HepG2 (cell line): ENCODE results near the gene AKAP9. TPM values are rescaled to one million over a fixed set of nuclear protein-coding genes. Genes with fewer than 3 reads are reported as not detected.

ENCODE experiments used
- HHEX ChIP-seq: IDR thresholded peaks from 2 replicates; pipeline ENCODE4 v1.6.1; 2016; ENCODE audit warnings: control low read depth
- SAP130 ChIP-seq: IDR thresholded peaks from 2 replicates; pipeline ENCODE4 v1.6.1; 2016; ENCODE audit warnings: low read depth
- SPEN ChIP-seq: sonication (generic); formaldehyde crosslinking; IDR thresholded peaks from 2 replicates; pipeline ENCODE4 v1.5.1; 2020; ENCODE audit warnings: low read depth, mild to moderate bottlenecking, missing genetic modification reagents
- ZNF253 ChIP-seq: sonication (generic); formaldehyde crosslinking; IDR thresholded peaks from 2 replicates; pipeline ENCODE4 v1.8.0; 2022; ENCODE audit warnings: mild to moderate bottlenecking, missing genetic modification reagents, borderline replicate concordance
- ZNF333 ChIP-seq: sonication (generic); formaldehyde crosslinking; IDR thresholded peaks from 2 replicates; pipeline ENCODE4 v1.4.0; 2020; ENCODE audit warnings: mild to moderate bottlenecking, missing genetic modification reagents, borderline replicate concordance
- ZNF44 ChIP-seq: sonication (generic); formaldehyde crosslinking; IDR thresholded peaks from 2 replicates; pipeline ENCODE4 v1.5.1; 2020; ENCODE audit warnings: mild to moderate bottlenecking, missing genetic modification reagents
- ZNF543 ChIP-seq: sonication (generic); formaldehyde crosslinking; IDR thresholded peaks from 2 replicates; pipeline ENCODE4 v1.4.0; 2020; ENCODE audit warnings: mild to moderate bottlenecking, missing genetic modification reagents
- polyA plus RNA-seq, 8 experiments: library from polyadenylated mRNA; depleted of rRNA in 3 of 8; stranded (reverse) in 7 of 8; unstranded in 1 of 8; fragments of >200 nt; fragmentation: Illumina TruSeq in 4 of 8; extraction: Trizol in 4 of 8; gene quantifications; 2 replicates each; pipeline versions ENCODE4 v1.2.1 to v1.2.3, GENCODE V29; 2011 to 2016; ENCODE audit warnings: low read depth in 4 of 8, missing spikeins in 1 of 8, mixed read lengths in 1 of 8; ENCODE audit not compliant: insufficient read depth in 1 of 8
- total RNA-seq, 5 experiments: library from RNA; depleted of rRNA; stranded (reverse); fragments of >200 nt; fragmentation: Illumina TruSeq; extraction: Trizol; gene quantifications; 2 replicates each; pipeline ENCODE4 v1.2.3, GENCODE V29; 2016; ENCODE audit warnings: low read depth in 1 of 5
- TF ChIP-seq, protein P1 (sequence below): IDR thresholded peaks from 2 replicates; pipeline ENCODE4 v1.6.1; 2018; ENCODE audit warnings: missing genetic modification reagents, mild to moderate bottlenecking, missing compliant biosample characterization
- TF ChIP-seq, protein P2 (sequence below): IDR thresholded peaks from 2 replicates; pipeline ENCODE4 v1.6.1; 2016; ENCODE audit warnings: mild to moderate bottlenecking
- TF ChIP-seq, protein P3 (sequence below): sonication (generic); formaldehyde crosslinking; IDR thresholded peaks from 2 replicates; pipeline ENCODE4 v1.5.1; 2020; ENCODE audit warnings: missing genetic modification reagents, mild to moderate bottlenecking, borderline replicate concordance
- TF ChIP-seq, protein P4 (sequence below): sonication (generic); formaldehyde crosslinking; IDR thresholded peaks from 2 replicates; pipeline ENCODE4 v1.4.0; 2020; ENCODE audit warnings: missing genetic modification reagents
- TF ChIP-seq, protein P5 (sequence below): IDR thresholded peaks from 2 replicates; pipeline ENCODE4 v1.6.1; 2016; ENCODE audit warnings: mild to moderate bottlenecking, missing biosample characterization, missing genetic modification reagents
- TF ChIP-seq, protein P6 (sequence below): sonication (generic); formaldehyde crosslinking; IDR thresholded peaks from 2 replicates; pipeline ENCODE4 v1.5.1; 2020; ENCODE audit warnings: mild to moderate bottlenecking, missing genetic modification reagents
- TF ChIP-seq, protein P7 (sequence below): sonication (generic); formaldehyde crosslinking; IDR thresholded peaks from 2 replicates; pipeline ENCODE4 v1.8.0; 2022; ENCODE audit warnings: mild to moderate bottlenecking, missing genetic modification reagents; ENCODE audit not compliant: insufficient replicate concordance

Gene AKAP9
- total and polyA plus RNA-seq, 2 of the 13 experiments (the other 11 are each of a cell fraction or from before 2014, with no cell fraction given), result 27.6 to 33.1 TPM

DNA sequence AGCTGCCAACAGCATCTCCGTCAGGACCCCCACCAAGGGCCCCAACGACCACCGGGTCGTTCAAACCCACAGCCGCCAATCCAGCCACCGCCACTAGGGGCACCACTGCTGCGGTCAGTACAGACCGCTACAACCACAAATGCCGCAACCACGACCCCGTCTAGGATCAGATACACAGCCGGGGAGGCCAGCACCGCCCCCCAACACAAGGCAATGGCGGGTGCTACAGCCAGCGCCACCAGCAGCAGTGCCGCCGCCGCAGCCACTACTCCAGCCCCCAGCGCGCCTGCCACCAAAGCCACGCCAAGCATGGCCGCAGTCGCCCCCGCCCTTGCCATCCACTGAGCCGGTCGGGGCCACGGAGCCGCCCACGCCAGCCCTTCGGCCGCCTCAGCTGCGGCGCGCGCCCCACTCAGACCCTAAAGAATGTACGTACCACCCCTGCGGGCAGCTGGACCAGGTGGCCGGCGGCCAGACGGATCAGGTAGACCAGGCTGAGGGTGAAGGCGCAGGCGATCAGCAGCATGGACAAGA lies 193.1 kb downstream of the AKAP9 start (continued):
- peak; percentile 64 for TF ChIP-seq ZNF333 (CRISPR knock-in tag)
- TF ChIP-seq, protein P1, sequence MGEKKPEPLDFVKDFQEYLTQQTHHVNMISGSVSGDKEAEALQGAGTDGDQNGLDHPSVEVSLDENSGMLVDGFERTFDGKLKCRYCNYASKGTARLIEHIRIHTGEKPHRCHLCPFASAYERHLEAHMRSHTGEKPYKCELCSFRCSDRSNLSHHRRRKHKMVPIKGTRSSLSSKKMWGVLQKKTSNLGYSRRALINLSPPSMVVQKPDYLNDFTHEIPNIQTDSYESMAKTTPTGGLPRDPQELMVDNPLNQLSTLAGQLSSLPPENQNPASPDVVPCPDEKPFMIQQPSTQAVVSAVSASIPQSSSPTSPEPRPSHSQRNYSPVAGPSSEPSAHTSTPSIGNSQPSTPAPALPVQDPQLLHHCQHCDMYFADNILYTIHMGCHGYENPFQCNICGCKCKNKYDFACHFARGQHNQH (CRISPR knock-in tag), result peak; percentile 22; the same call in 1 of the 2 replicates
- TF ChIP-seq HHEX (CRISPR knock-in tag), result no peak
- TF ChIP-seq, protein P2, sequence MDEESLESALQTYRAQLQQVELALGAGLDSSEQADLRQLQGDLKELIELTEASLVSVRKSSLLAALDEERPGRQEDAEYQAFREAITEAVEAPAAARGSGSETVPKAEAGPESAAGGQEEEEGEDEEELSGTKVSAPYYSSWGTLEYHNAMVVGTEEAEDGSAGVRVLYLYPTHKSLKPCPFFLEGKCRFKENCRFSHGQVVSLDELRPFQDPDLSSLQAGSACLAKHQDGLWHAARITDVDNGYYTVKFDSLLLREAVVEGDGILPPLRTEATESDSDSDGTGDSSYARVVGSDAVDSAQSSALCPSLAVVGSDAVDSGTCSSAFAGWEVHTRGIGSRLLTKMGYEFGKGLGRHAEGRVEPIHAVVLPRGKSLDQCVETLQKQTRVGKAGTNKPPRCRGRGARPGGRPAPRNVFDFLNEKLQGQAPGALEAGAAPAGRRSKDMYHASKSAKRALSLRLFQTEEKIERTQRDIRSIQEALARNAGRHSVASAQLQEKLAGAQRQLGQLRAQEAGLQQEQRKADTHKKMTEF (CRISPR knock-in tag), result no peak
- TF ChIP-seq, protein P3, sequence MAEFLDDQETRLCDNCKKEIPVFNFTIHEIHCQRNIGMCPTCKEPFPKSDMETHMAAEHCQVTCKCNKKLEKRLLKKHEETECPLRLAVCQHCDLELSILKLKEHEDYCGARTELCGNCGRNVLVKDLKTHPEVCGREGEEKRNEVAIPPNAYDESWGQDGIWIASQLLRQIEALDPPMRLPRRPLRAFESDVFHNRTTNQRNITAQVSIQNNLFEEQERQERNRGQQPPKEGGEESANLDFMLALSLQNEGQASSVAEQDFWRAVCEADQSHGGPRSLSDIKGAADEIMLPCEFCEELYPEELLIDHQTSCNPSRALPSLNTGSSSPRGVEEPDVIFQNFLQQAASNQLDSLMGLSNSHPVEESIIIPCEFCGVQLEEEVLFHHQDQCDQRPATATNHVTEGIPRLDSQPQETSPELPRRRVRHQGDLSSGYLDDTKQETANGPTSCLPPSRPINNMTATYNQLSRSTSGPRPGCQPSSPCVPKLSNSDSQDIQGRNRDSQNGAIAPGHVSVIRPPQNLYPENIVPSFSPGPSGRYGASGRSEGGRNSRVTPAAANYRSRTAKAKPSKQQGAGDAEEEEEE (CRISPR knock-in tag), result no peak
- TF ChIP-seq SPEN, result no peak
- TF ChIP-seq ZNF44, result no peak; the same call in 1 of the 2 replicates
- TF ChIP-seq, protein P4, sequence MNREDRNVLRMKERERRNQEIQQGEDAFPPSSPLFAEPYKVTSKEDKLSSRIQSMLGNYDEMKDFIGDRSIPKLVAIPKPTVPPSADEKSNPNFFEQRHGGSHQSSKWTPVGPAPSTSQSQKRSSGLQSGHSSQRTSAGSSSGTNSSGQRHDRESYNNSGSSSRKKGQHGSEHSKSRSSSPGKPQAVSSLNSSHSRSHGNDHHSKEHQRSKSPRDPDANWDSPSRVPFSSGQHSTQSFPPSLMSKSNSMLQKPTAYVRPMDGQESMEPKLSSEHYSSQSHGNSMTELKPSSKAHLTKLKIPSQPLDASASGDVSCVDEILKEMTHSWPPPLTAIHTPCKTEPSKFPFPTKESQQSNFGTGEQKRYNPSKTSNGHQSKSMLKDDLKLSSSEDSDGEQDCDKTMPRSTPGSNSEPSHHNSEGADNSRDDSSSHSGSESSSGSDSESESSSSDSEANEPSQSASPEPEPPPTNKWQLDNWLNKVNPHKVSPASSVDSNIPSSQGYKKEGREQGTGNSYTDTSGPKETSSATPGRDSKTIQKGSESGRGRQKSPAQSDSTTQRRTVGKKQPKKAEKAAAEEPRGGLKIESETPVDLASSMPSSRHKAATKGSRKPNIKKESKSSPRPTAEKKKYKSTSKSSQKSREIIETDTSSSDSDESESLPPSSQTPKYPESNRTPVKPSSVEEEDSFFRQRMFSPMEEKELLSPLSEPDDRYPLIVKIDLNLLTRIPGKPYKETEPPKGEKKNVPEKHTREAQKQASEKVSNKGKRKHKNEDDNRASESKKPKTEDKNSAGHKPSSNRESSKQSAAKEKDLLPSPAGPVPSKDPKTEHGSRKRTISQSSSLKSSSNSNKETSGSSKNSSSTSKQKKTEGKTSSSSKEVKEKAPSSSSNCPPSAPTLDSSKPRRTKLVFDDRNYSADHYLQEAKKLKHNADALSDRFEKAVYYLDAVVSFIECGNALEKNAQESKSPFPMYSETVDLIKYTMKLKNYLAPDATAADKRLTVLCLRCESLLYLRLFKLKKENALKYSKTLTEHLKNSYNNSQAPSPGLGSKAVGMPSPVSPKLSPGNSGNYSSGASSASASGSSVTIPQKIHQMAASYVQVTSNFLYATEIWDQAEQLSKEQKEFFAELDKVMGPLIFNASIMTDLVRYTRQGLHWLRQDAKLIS (CRISPR knock-in tag), result no peak
- TF ChIP-seq, protein P5, sequence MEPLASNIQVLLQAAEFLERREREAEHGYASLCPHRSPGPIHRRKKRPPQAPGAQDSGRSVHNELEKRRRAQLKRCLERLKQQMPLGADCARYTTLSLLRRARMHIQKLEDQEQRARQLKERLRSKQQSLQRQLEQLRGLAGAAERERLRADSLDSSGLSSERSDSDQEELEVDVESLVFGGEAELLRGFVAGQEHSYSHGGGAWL, result no peak
- TF ChIP-seq ZNF543, result no peak
- TF ChIP-seq, protein P6, sequence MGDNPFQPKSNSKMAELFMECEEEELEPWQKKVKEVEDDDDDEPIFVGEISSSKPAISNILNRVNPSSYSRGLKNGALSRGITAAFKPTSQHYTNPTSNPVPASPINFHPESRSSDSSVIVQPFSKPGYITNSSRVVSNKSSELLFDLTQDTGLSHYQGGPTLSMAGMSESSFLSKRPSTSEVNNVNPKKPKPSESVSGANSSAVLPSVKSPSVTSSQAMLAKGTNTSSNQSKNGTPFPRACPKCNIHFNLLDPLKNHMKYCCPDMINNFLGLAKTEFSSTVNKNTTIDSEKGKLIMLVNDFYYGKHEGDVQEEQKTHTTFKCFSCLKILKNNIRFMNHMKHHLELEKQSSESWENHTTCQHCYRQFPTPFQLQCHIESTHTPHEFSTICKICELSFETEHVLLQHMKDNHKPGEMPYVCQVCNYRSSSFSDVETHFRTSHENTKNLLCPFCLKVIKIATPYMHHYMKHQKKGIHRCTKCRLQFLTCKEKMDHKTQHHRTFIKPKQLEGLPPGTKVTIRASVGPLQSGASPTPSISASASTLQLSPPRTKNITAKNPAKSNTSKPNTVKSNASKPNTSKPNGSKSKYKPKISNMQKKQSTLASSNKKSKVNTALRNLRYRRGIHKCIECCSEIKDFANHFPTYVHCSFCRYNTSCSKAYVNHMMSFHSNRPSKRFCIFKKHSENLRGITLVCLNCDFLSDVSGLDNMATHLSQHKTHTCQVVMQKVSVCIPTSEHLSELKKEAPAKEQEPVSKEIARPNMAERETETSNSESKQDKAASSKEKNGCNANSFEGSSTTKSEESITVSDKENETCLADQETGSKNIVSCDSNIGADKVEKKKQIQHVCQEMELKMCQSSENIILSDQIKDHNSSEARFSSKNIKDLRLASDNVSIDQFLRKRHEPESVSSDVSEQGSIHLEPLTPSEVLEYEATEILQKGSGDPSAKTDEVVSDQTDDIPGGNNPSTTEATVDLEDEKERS (CRISPR knock-in tag), result no peak; the same call in 1 of the 2 replicates
- TF ChIP-seq SAP130 (CRISPR knock-in tag), result 0 out of 2 replicates have a peak, but pooled peaks have one; percentile 29
- TF ChIP-seq, protein P7, sequence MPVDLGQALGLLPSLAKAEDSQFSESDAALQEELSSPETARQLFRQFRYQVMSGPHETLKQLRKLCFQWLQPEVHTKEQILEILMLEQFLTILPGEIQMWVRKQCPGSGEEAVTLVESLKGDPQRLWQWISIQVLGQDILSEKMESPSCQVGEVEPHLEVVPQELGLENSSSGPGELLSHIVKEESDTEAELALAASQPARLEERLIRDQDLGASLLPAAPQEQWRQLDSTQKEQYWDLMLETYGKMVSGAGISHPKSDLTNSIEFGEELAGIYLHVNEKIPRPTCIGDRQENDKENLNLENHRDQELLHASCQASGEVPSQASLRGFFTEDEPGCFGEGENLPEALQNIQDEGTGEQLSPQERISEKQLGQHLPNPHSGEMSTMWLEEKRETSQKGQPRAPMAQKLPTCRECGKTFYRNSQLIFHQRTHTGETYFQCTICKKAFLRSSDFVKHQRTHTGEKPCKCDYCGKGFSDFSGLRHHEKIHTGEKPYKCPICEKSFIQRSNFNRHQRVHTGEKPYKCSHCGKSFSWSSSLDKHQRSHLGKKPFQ (CRISPR knock-in tag), result no peak
- no peak for TF ChIP-seq ZNF253 (CRISPR knock-in tag)
